ENCODE results near the gene SHLD1.

- TF ChIP-seq EZH2 (IDR thresholded peaks at IDR 0.05; ENCODE audit: insufficient read depth, low read length): no peak
- TF ChIP-seq, protein P1, sequence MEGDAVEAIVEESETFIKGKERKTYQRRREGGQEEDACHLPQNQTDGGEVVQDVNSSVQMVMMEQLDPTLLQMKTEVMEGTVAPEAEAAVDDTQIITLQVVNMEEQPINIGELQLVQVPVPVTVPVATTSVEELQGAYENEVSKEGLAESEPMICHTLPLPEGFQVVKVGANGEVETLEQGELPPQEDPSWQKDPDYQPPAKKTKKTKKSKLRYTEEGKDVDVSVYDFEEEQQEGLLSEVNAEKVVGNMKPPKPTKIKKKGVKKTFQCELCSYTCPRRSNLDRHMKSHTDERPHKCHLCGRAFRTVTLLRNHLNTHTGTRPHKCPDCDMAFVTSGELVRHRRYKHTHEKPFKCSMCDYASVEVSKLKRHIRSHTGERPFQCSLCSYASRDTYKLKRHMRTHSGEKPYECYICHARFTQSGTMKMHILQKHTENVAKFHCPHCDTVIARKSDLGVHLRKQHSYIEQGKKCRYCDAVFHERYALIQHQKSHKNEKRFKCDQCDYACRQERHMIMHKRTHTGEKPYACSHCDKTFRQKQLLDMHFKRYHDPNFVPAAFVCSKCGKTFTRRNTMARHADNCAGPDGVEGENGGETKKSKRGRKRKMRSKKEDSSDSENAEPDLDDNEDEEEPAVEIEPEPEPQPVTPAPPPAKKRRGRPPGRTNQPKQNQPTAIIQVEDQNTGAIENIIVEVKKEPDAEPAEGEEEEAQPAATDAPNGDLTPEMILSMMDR (IDR thresholded peaks at IDR 0.05; ENCODE audit: insufficient read depth, low read depth, low read length): no peak
Measured at GRCh38 chr20:5716953-5717352, 33.2 kb upstream of the SHLD1 start.
